ENCODE data around the gene SLC2A4RG.
"Not testable (repeated sequence)": the region's sequence is repeated elsewhere in the genome, so short reads cannot be mapped to it uniquely, and the experiment has no call there.

- TF ChIP-seq CTCF (IDR thresholded peaks at IDR 0.05); USF1 (IDR thresholded peaks at IDR 0.05; ENCODE audit: borderline replicate concordance, low read depth); NFIC (IDR thresholded peaks at IDR 0.05; ENCODE audit: borderline replicate concordance); EP300 (IDR thresholded peaks at IDR 0.05; ENCODE audit: borderline replicate concordance in 1 of 2, low read depth in 1 of 2, low read length in 1 of 2); REST (IDR thresholded peaks at IDR 0.05; ENCODE audit: low read depth, low read length); POLR2AphosphoS5 (IDR thresholded peaks at IDR 0.05; ENCODE audit: low read depth, low read length); ELF1 (IDR thresholded peaks at IDR 0.05); RFX5 (IDR thresholded peaks at IDR 0.05; ENCODE audit: low read length); FOXM1 (IDR thresholded peaks at IDR 0.05; ENCODE audit: low read depth); TAF1 (IDR thresholded peaks at IDR 0.05; ENCODE audit: borderline replicate concordance, low read depth, low read length); EZH2phosphoT487 (IDR thresholded peaks at IDR 0.05; ENCODE audit: borderline replicate concordance, low read depth); RCOR1 (IDR thresholded peaks at IDR 0.05; ENCODE audit: low read length); FOSL2 (IDR thresholded peaks at IDR 0.05; ENCODE audit: borderline replicate concordance, low read depth): not testable (repeated sequence)
These were observed 16.5 kb upstream of the SLC2A4RG start for GRCh38 chr20:63722967-63723622.

Measured in SK-N-SH (cell line).